ENCODE data around the gene ZBTB7A.

ZBTB7A gene

DNA sequence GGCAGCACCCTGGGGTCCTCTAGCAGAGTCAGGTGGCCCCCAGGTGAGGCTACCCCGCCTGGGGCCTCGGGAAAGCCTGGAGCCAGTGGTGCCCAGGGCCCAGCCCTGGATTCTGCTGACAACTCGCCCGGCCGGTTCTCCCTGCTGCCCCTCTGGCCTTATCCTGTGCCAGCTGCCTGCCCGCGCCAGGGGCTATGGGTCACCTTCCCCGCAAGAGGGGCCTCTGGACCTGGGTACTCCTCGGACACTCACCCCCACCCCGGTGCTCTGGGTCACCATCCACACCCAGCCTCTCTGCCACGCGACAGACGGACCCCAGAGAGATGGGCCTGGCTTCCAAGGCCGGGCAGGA lies 24.0 kb downstream of the ZBTB7A start:
- no peaks in the 10 kb centered on the region for H3K4me1 ChIP-seq (ENCODE audit: low read depth, poor library complexity, severe bottlenecking)
- no peak overlapping the region for H3K4me2 ChIP-seq
- no peak for TF ChIP-seq CTCF (conservative IDR thresholded peaks at IDR 0.05; ENCODE audit: low read depth, low read length)
- H2AFZ ChIP-seq (ENCODE audit: low read depth): no peak overlapping the region
- no peaks in the 10 kb centered on the region for H4K20me1 ChIP-seq (ENCODE audit: insufficient read depth)
- no peak overlapping the region for H3K4me3 ChIP-seq (IDR thresholded peaks at IDR 0.05; ENCODE audit: insufficient read depth, low read depth, low read length)
- H3K27ac ChIP-seq: no peak overlapping the region
- H3K36me3 ChIP-seq (ENCODE audit: insufficient read depth): no peaks in the 10 kb centered on the region
- H3K79me2 ChIP-seq (ENCODE audit: insufficient read depth, low read depth): no peaks in the 10 kb centered on the region; the same call in 1 of the 2 replicates
- H3K27me3 ChIP-seq (ENCODE audit: insufficient read depth, low read depth): no peaks in the 10 kb centered on the region
- H3K9ac ChIP-seq: no peak overlapping the region

- Histone ChIP-seq H3K79me2 (ENCODE audit: insufficient read depth, low read depth) (no peaks in the 10 kb centered on the region; the same call in 1 of the 2 replicates), H3K9ac (no peak overlapping the region), H3K27ac (no peak overlapping the region), H3K4me1 (ENCODE audit: low read depth, poor library complexity, severe bottlenecking) (no peaks in the 10 kb centered on the region), H3K36me3 (ENCODE audit: insufficient read depth) (no peaks in the 10 kb centered on the region), H4K20me1 (ENCODE audit: insufficient read depth) (no peaks in the 10 kb centered on the region), H2AFZ (ENCODE audit: low read depth) (no peak overlapping the region), H3K27me3 (ENCODE audit: insufficient read depth, low read depth) (no peaks in the 10 kb centered on the region), H3K4me2 (no peak overlapping the region), H3K4me3 (IDR thresholded peaks at IDR 0.05; ENCODE audit: insufficient read depth, low read depth, low read length) (no peak overlapping the region)
- no peak for TF ChIP-seq CTCF (conservative IDR thresholded peaks at IDR 0.05; ENCODE audit: low read depth, low read length)
Observed at GRCh38 chr19:4042064-4042730, 24.5 kb downstream of the ZBTB7A start.

- no peaks in the 10 kb centered on the region for H4K20me1 ChIP-seq (ENCODE audit: insufficient read depth)
Observed at GRCh38 chr19:4038661-4039423, 27.9 kb downstream of the ZBTB7A start.

GRCh38 chr19:4038057-4038456 lies 28.6 kb downstream of the ZBTB7A start:
- H4K20me1 ChIP-seq (ENCODE audit: insufficient read depth): no peaks in the 10 kb centered on the region
- H3K4me2 ChIP-seq: no peak overlapping the region
- no peak for TF ChIP-seq CTCF (conservative IDR thresholded peaks at IDR 0.05; ENCODE audit: low read depth, low read length)
- H2AFZ ChIP-seq (ENCODE audit: low read depth): no peak overlapping the region
- no peaks in the 10 kb centered on the region for H3K27me3 ChIP-seq (ENCODE audit: insufficient read depth, low read depth)
- no peak overlapping the region for H3K27ac ChIP-seq
- H3K36me3 ChIP-seq (ENCODE audit: insufficient read depth): no peaks in the 10 kb centered on the region
- H3K4me3 ChIP-seq (IDR thresholded peaks at IDR 0.05; ENCODE audit: insufficient read depth, low read depth, low read length): no peak overlapping the region
- H3K79me2 ChIP-seq (ENCODE audit: insufficient read depth, low read depth): no peaks in the 10 kb centered on the region
- no peaks in the 10 kb centered on the region for H3K4me1 ChIP-seq (ENCODE audit: low read depth, poor library complexity, severe bottlenecking)
- no peak overlapping the region for H3K9ac ChIP-seq

More at GRCh38 chr19:4038661-4039423, 27.9 kb downstream of the ZBTB7A start:
- no peak overlapping the region for H3K4me2 ChIP-seq
- H3K27me3 ChIP-seq (ENCODE audit: insufficient read depth, low read depth): no peaks in the 10 kb centered on the region
- no peak overlapping the region for H3K27ac ChIP-seq
- H3K36me3 ChIP-seq (ENCODE audit: insufficient read depth): no peaks in the 10 kb centered on the region
- no peak for TF ChIP-seq CTCF (conservative IDR thresholded peaks at IDR 0.05; ENCODE audit: low read depth, low read length)
- H3K4me1 ChIP-seq (ENCODE audit: low read depth, poor library complexity, severe bottlenecking): no peaks in the 10 kb centered on the region
- no peak overlapping the region for H2AFZ ChIP-seq (ENCODE audit: low read depth)
- no peak overlapping the region for H3K9ac ChIP-seq
- no peak overlapping the region for H3K4me3 ChIP-seq (IDR thresholded peaks at IDR 0.05; ENCODE audit: insufficient read depth, low read depth, low read length)
- H3K79me2 ChIP-seq (ENCODE audit: insufficient read depth, low read depth): no peaks in the 10 kb centered on the region

Data from KMS-11 (cell line).